Stimulated activated CD8-positive, alpha-beta memory T cell treated with anti-CD3 and anti-CD28 coated beads, Interleukin-12 subunit alpha, Interleukin-12 subunit beta, amount 100 ng/mL, for 24 hours (primary cell): Measurements from ENCODE around the gene ZNF609.
A peak's percentile ranks its signal among the peaks of the same experiment; 100 is the strongest.

ENCODE experiments used
- DNase-seq: peaks from one replicate; pipeline ENCODE4 v3.0.0-alpha.2; 2020; ENCODE audit errors: extremely low read depth

The ZNF609 gene

GRCh38 chr15:64503197-64503596 is 42.8 kb downstream of the ZNF609 start:
- no peak for DNase-seq

DNA sequence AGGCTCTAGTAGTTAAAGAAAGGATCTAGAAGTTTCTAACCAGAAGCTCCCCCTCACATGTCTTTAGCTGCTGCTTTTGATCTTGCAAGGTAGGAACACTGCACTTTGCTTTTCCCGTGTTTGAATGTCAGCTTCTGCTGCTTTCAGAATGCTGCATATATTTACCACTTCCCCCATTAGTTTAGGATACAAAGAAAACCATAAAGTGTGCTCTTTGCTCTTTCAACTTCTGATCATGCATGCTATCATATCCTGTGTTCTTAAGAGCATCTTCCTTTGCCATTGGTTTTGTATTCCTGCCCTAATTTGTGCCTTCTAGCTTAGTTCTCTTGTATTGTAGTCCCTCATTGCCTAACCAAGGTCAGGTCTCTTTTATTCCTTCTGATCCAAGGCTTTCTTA is 43.3 kb downstream of the ZNF609 start:
- no peak for DNase-seq

DNA sequence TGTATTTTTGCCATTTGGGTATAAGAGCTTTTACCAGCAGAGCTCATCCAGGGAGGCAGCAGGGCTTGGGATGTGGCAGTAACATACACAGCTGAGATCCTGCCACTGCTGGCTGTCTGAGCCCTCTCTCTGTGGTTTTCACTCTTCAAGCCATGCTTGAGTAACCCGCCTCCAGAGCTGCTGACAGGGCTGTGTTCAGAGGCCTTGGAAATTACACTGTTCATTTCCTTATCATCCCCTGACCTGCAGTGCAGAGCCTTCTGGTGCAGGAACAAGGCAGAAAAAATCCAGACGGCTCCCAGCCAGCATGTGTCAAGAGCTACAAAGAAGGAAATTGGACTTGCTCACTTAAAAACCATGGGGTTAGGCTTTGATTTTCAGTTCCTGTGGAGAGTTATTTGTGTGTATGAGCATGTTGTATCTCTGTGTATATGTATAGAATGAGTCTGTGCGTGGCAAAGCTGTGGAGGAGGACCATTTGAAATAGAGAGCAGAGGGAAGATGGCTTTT is 47.0 kb downstream of the ZNF609 start:
- DNase-seq, result peak; percentile 11

GRCh38 chr15:64507845-64508244 is 47.5 kb downstream of the ZNF609 start:
- DNase-seq, result no peak

- DNase-seq, result no peak
Measured at GRCh38 chr15:64513823-64514222, 53.4 kb downstream of the ZNF609 start.

GRCh38 chr15:64515196-64515595 is 54.8 kb downstream of the ZNF609 start:
- no peak for DNase-seq

DNA sequence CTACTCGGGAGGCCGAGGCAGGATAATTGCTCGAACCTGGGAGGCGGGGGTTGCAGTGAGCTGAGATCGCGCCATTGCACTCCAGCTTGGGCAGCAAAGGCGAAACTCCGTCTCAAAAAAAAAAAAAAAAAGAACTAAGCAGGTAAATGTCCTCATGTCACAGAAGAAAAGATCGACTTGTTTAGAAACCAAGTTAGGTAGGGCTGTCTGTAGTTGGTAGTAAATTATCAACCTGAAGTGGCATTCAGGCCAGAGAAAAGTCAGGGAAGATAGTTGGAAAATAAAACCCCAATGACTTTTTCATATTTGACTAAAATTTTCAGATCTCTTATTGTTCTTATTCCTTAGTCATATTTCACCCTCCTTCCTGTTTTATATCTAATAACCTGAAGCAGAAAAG is 55.4 kb downstream of the ZNF609 start:
- no peak for DNase-seq

GRCh38 chr15:64519897-64520296 is 59.5 kb downstream of the ZNF609 start:
- DNase-seq, result no peak

DNA sequence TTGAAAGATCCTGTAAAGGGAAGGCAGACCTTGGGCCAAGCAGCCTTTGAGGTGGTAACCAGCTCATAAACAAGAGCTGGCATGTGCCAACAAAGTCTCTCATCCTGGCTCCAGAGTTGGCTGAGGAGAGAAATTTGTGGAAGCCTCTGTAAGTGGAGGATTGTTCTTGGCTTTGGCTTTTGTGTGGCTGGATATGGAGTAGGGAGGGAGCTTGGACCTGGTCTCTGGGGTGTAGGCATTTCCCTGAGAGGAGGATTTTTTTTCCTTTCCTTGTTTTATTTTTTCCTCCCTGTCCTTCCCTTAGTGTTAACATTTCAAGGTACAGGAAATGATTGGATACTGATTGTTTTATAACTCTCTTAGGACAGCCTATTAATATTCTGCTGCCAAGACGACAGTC is 60.8 kb downstream of the ZNF609 start:
- no peak for DNase-seq

GRCh38 chr15:64521726-64522164 is 61.4 kb downstream of the ZNF609 start:
- DNase-seq, result no peak

DNA sequence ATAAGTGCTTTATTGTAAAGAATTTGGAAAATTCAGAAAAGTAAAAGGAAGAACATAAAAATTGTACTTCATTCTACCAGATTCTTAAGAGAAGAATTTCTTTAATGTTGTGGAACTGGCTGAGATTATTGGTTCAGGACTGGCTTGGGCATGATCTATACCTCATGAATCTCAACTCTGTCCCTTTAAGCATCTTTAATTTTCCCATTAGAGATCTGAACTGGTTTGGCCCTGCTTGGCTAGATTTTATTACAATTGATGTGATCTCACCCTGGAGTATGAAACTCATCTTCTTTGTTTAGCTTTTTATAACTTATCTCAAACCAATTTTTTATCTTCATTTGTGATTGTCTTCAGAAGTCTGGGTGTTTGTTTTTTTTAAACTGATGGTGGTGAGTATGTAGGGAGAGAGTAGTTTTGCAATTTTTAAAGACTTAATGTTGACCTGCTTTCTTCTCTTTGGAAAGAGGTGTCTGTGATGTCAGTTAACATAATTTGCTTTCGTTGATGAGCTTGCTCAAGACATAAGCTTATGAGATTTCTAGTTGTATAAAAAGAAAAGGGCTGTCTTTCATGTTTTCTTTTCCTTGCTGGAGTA is 61.9 kb downstream of the ZNF609 start:
- no peak for DNase-seq

DNA sequence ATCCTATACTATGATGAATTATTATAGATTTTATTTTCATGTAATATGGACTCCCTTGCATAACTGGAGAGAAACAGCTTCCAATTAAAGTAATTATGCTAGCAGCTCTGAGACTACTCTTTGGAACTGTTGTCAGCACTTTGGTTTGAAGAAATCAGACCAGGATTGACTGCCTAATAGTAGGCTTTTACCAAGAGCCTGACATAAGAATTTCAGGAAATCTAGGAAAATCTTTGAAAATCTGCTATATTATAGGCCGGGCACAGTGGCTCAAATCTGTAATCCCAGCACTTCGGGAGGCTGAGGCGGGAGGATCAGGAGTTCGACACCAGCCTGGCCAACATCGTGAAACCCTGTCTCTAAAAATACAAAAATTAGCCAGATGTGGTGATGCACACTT is 62.9 kb downstream of the ZNF609 start:
- DNase-seq, result no peak

- no peak for DNase-seq
Measured at GRCh38 chr15:64524778-64525177, 64.4 kb downstream of the ZNF609 start.

DNA sequence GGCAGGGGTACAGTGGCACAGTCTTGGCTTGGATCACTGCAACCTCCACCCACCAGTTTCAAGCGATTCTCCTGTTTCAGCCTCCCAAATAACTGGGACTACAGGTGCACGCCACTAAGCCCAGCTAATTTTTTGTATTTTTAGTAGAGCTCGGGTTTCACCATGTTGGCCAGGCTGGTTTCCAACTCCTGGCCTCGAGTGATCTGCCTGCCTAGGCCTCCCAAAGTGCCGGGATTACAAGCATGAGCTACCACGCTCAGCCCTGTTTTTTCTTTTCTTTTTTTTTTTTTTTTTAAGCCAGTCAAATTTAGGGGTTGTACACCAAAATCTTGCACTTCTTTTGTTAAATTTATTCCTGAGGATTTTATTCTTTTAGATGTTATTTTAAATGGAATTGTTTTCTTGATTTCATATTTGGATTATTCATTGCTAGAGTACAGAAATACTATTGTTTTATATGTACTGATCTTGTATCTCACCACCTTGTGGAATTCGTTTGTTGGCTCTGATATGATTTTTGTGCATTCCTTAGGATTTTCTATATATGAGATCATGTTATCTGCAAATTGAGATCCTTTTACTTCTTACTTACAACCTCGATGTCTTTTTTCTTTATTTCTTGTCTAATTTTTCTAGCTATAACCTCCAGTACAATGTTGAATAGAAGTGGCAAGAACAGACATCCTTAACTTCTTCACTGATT is 65.6 kb downstream of the ZNF609 start:
- DNase-seq, result no peak

- no peak for DNase-seq
Measured at GRCh38 chr15:64527263-64527984, 67.0 kb downstream of the ZNF609 start.

- no peak for DNase-seq
Measured at GRCh38 chr15:64528871-64529270, 68.5 kb downstream of the ZNF609 start.

GRCh38 chr15:64530472-64530871 is 70.1 kb downstream of the ZNF609 start:
- no peak for DNase-seq

- DNase-seq, result no peak
Measured at GRCh38 chr15:64530918-64531317, 70.5 kb downstream of the ZNF609 start.

- DNase-seq, result no peak
Measured at GRCh38 chr15:64532521-64533315, 72.3 kb downstream of the ZNF609 start.

DNA sequence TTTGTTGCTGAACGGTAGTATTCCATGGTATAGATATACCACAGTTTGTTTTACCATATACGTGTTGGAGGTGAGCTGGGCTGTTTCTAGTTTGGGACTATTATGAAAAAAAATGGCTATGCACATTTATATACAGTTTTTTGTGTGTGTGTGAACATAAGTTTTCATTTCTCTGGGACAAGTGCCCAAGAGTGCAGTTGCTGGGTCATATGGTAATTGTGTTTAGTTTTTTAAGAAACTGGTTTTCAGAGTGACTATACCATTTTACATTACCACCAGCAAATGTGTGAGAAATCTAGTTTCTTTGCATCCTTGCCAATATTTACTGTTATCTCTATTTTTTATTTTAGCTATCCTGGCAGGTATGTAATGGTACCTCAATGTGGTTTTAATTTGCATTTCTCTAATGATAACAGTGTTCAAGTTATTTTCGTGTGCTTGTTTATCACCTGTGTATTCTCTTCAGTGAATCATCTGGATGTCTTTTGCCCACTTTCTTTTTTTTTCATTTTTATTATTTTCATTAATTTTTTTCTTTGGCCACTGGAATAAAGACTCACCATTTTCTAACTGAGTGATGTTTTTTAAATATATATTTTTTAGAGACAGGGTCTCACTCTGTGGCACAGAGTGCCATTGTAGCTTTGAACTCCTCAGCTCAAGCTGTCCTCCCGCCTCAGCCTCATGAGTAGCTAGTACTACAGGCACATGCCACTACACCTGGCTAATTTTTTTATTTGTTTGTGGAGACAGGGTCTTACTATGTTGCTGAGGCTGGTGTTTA is 75.3 kb downstream of the ZNF609 start:
- DNase-seq, result no peak

- DNase-seq, result no peak
Measured at GRCh38 chr15:64536244-64536836, 76.0 kb downstream of the ZNF609 start.
